GM23248 (cell line): ENCODE data around the gene CTSD.

Experiments used
- EZH2 ChIP-seq: fragments of 200-600 bp; sonication (generic); IDR thresholded peaks from 2 replicates; pipeline ENCODE4 v1.6.1; 2018; ENCODE audit warnings: antibody characterized with exemption, mild to moderate bottlenecking; ENCODE audit not compliant: insufficient read depth, poor library complexity, severe bottlenecking
- EZH2phosphoT487 ChIP-seq: fragments of 200-600 bp; sonication (generic); IDR thresholded peaks from 2 replicates; pipeline ENCODE4 v1.6.1; 2018; ENCODE audit warnings: antibody characterized with exemption, moderate library complexity, mild to moderate bottlenecking, low read depth; ENCODE audit not compliant: insufficient read depth

DNA sequence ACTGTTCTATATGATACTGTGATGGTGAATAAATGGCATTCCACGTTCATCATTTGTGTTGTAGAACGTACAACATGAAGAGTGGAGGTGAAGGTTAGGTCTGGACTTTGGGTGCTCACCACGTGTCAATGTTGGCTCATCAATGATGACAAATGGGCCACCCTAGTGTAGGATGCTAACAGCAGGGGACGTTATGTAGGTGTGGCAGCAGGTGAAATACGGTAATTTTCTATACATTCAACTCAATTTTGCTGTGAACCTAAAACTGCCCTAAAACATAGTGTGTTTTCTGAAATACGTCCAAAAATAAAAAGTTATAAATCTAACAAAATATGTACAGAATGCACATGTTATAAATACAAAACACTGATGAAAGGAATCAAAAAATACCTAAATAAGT lies 60.6 kb downstream of the CTSD start:
- TF ChIP-seq EZH2 = no peak
- TF ChIP-seq EZH2phosphoT487 = no peak
